NCI-H2029 (cell line): ENCODE data around the gene GNPDA1.
"Not testable (repeated sequence)": the region's sequence is repeated elsewhere in the genome, so short reads cannot be mapped to it uniquely, and the experiment has no call there.

Experiments
- DNase-seq: peaks from one replicate; lab custom pipeline; 2025; lab: John Stamatoyannopoulos, UW

GNPDA1 gene

GRCh38 chr5:142012792-142013388, at the start of gene GNPDA1:
Gene GNPDA1 (minus strand): TSS chr5:142013027. CDS start chr5:142012035, 992 bp downstream.
- peak; percentile 52 for DNase-seq

GRCh38 chr5:142059304-142059940, 46.6 kb upstream of the GNPDA1 start:
- DNase-seq = no peak

GRCh38 chr5:142057697-142058056, 44.9 kb upstream of the GNPDA1 start:
- DNase-seq = no peak

- no peak for DNase-seq
Observed at GRCh38 chr5:142056816-142057696, 44.2 kb upstream of the GNPDA1 start.

- no peak for DNase-seq
Observed at GRCh38 chr5:142055301-142055700, 42.5 kb upstream of the GNPDA1 start.

GRCh38 chr5:142053426-142054151, 40.8 kb upstream of the GNPDA1 start:
- no peak for DNase-seq

GRCh38 chr5:142052026-142052425, 39.2 kb upstream of the GNPDA1 start:
- DNase-seq = not testable (repeated sequence)

GRCh38 chr5:142048272-142048671, 35.4 kb upstream of the GNPDA1 start:
- DNase-seq = no peak

GRCh38 chr5:142046191-142046590, 33.4 kb upstream of the GNPDA1 start:
- DNase-seq = no peak

- not testable (repeated sequence) for DNase-seq
Observed at GRCh38 chr5:142040881-142041280, 28.1 kb upstream of the GNPDA1 start.

GRCh38 chr5:142040285-142040684, 27.5 kb upstream of the GNPDA1 start:
- no peak for DNase-seq

GRCh38 chr5:142038735-142039134, 25.9 kb upstream of the GNPDA1 start:
- DNase-seq = no peak

- DNase-seq = not testable (repeated sequence)
Observed at GRCh38 chr5:142037599-142037998, 24.8 kb upstream of the GNPDA1 start.

GRCh38 chr5:142036918-142037317, 24.1 kb upstream of the GNPDA1 start:
- no peak for DNase-seq

- DNase-seq = no peak
Observed at GRCh38 chr5:142034994-142035393, 22.2 kb upstream of the GNPDA1 start.

GRCh38 chr5:142033632-142034567, 21.1 kb upstream of the GNPDA1 start:
- not testable (repeated sequence) for DNase-seq

- DNase-seq = peak; percentile 53
Observed at GRCh38 chr5:142032747-142033631, 20.2 kb upstream of the GNPDA1 start.

- DNase-seq = no peak
Observed at GRCh38 chr5:142032150-142032549, 19.3 kb upstream of the GNPDA1 start.

GRCh38 chr5:142025637-142026036, 12.8 kb upstream of the GNPDA1 start:
- DNase-seq = no peak

GRCh38 chr5:142024771-142025304, 12.0 kb upstream of the GNPDA1 start:
- peak; percentile 88 for DNase-seq
